ENCODE results near the gene LPIN2.

GRCh38 chr18:3036108-3036507, 23.2 kb upstream of the LPIN2 start:
- no peak for TF ChIP-seq CTCF (IDR thresholded peaks at IDR 0.05; ENCODE audit: low read depth, low read length, poor library complexity, severe bottlenecking)
- TF ChIP-seq EZH2phosphoT487 (IDR thresholded peaks at IDR 0.05; ENCODE audit: borderline replicate concordance, low read length): no peak

All from DOHH2 (cell line).